ENCODE results near the gene ZNF578. TPM values are rescaled to one million over a fixed set of nuclear protein-coding genes. Genes with fewer than 3 reads are reported as not detected.

The ZNF578 gene
- total and polyA plus RNA-seq, 2 of the 4 experiments (the other 2 are of a cell fraction), result 1.4 to 4.1 TPM

- Histone ChIP-seq H2BK120ac (ENCODE audit: low read depth, low read length) (no peak overlapping the region), H2BK20ac (ENCODE audit: low read depth, low read length) (no peak overlapping the region), H3K9ac (ENCODE audit: low read depth, low read length) (no peak overlapping the region), H2AFZ (replicated peaks; ENCODE audit: low read length, poor library complexity) (no peak overlapping the region), H2BK5ac (ENCODE audit: low read depth, low read length, poor library complexity, severe bottlenecking) (no peak overlapping the region), H3K9me3 (ENCODE audit: control insufficient read depth, insufficient read depth, low read length) (peaks cover 15% of the 10 kb centered on the region), H4K20me1 (ENCODE audit: insufficient read depth, low read length) (no peaks in the 10 kb centered on the region), H4K8ac (ENCODE audit: low read depth in 2 of 2, low read length in 2 of 2) (no peak overlapping the region), H2AK5ac (ENCODE audit: low read depth, low read length) (no peak overlapping the region), H3K4me3 (ENCODE audit: insufficient read depth, low read depth, low read length) (no peak overlapping the region), H3K4me2 (ENCODE audit: low read depth, low read length) (no peak overlapping the region), H3K14ac (replicated peaks; ENCODE audit: low read depth, low read length) (no peak overlapping the region), H3K27me3 (ENCODE audit: control insufficient read depth, insufficient read depth, low read length) (no peaks in the 10 kb centered on the region), H3K4me1 (ENCODE audit: control insufficient read depth, insufficient read depth, low read length) (no peaks in the 10 kb centered on the region), H3K56ac (ENCODE audit: extremely low read depth, insufficient read depth, low read length) (no peak overlapping the region), H2BK15ac (ENCODE audit: low read depth, low read length) (no peak overlapping the region), H3K79me1 (ENCODE audit: low read depth in 1 of 2, low read length in 2 of 2) (no peaks in the 10 kb centered on the region), H4K91ac (ENCODE audit: insufficient read depth, low read depth, low read length) (no peak overlapping the region), H2AK9ac (replicated peaks; ENCODE audit: low read depth, low read length, poor library complexity) (no peak overlapping the region), H3K9me1 (ENCODE audit: insufficient read depth, low read length) (no peaks in the 10 kb centered on the region), H3K23ac (ENCODE audit: low read depth, low read length) (no peak overlapping the region), H3K36me3 (ENCODE audit: control insufficient read depth, insufficient read depth, low read length) (no peaks in the 10 kb centered on the region), H4K5ac (ENCODE audit: low read depth, low read length) (no peak overlapping the region), H3K27ac (ENCODE audit: insufficient read depth, low read length) (no peak overlapping the region), H3K18ac (ENCODE audit: low read depth, low read length) (no peak overlapping the region), H3K4ac (ENCODE audit: low read depth, low read length) (no peak overlapping the region)
- dilution Hi-C loops (cut with HindIII; ENCODE audit: low sequenced_read_pairs, unreplicated experiment) (no loop called here), in situ Hi-C loops (cut with MboI; ENCODE audit: low sequenced_read_pairs) (no loop called here), intact Hi-C loops (cut with micrococcal nuclease) (no loop called here)
- TF ChIP-seq RAD21 (IDR thresholded peaks at IDR 0.05; ENCODE audit: low read length), result no peak
- no peak for TF ChIP-seq MAFK (IDR thresholded peaks at IDR 0.05; ENCODE audit: low read depth, low read length)
- TF ChIP-seq RFX5 (IDR thresholded peaks at IDR 0.05; ENCODE audit: low read depth, low read length), result no peak
- TF ChIP-seq POLR2A (IDR thresholded peaks at IDR 0.05; ENCODE audit: low read depth, low read length), result no peak
- no peak for TF ChIP-seq MAZ (IDR thresholded peaks at IDR 0.05; ENCODE audit: borderline replicate concordance, low read depth, low read length)
- no peak for TF ChIP-seq NFE2L2 (IDR thresholded peaks at IDR 0.05; ENCODE audit: low read depth, low read length)
- no peak for TF ChIP-seq CHD1 (IDR thresholded peaks at IDR 0.05; ENCODE audit: low read depth, low read length)
- TF ChIP-seq SMC3 (IDR thresholded peaks at IDR 0.05; ENCODE audit: low read depth, low read length), result no peak
- no peak for TF ChIP-seq FOS (IDR thresholded peaks at IDR 0.05; ENCODE audit: low read depth, low read length)
- no peak for TF ChIP-seq MXI1 (IDR thresholded peaks at IDR 0.05; ENCODE audit: borderline replicate concordance, low read depth, low read length)
- no peak for TF ChIP-seq ELK1 (IDR thresholded peaks at IDR 0.05; ENCODE audit: borderline replicate concordance, low read depth, low read length)
- no peak for TF ChIP-seq CEBPB (IDR thresholded peaks at IDR 0.05; ENCODE audit: low read depth, low read length)
- TF ChIP-seq BHLHE40 (IDR thresholded peaks at IDR 0.05; ENCODE audit: low read depth, low read length), result no peak
- no peak for TF ChIP-seq RCOR1 (IDR thresholded peaks at IDR 0.05; ENCODE audit: insufficient replicate concordance, low read length)
- no peak for TF ChIP-seq CTCF (conservative IDR thresholded peaks at IDR 0.05; ENCODE audit: low read depth, low read length)
- no peak for TF ChIP-seq USF2 (IDR thresholded peaks at IDR 0.05; ENCODE audit: low read depth, low read length)
- DNase-seq, result no peak
- no peak for ATAC-seq (ENCODE audit: low read depth)
- no TSS peak for BruUV-seq (replicated peaks)
- WGBS, 2 experiments (ENCODE audit: extremely low coverage in 2 of 2, insufficient read length in 1 of 2), result 20% methylated on average over 1 of the region's 3 CpGs; no CpG with 5 or more reads in 1 of the 2 experiments
- CTCF ChIA-PET, result no interaction called here
- POLR2A ChIA-PET (ENCODE audit: unreplicated experiment), result no interaction called here
These were observed 11.2 kb upstream of the ZNF578 start for GRCh38 chr19:52442179-52442578.
